ENCODE data around the gene DDX39A. TPM values are rescaled to one million over a fixed set of nuclear protein-coding genes. Genes with fewer than 3 reads are reported as not detected.
A peak's percentile ranks its signal among the peaks of the same experiment; 100 is the strongest.

DDX39A gene
- total and polyA plus RNA-seq, 11 donors, result 18.0 to 109 (median 36.1) TPM

- Histone ChIP-seq H3K27ac (peak overlapping the region; percentile 46 to 95 (median 88)), H3K27me3 (no peaks in the 10 kb centered on the region), H3K4me1 (peaks cover 0 to 67% (median 29%) of the 10 kb centered on the region in 12 donors), H3K36me3 (peaks cover 0 to 16% (median 0%) of the 10 kb centered on the region in 9 donors), H3K4me3 (peak overlapping the region; percentile 77 to 98 (median 92)), H3K9me3 (no peaks in the 10 kb centered on the region)
- ATAC-seq, result peak in 3 of 4 donors; percentile 76 to 85 (median 85)
- intact Hi-C loops (cut with DNase I), result loop anchor here in 1 of 10 donors (2.0 to 5.0 kb wide), 2 partner anchors 14 to 36 kb away; partner anchors contain the start of genes ADGRE5 and PKN1
- DNase-seq, result peak in 2 of 5 donors; percentile 86 to 90
- 0 to 1% (median 0%) methylated on average over 22 to 23 of the region's 23 CpGs for WGBS, 4 donors
- TF ChIP-seq CTCF (IDR thresholded peaks at IDR 0.05) (no peak), POLR2A (IDR thresholded peaks at IDR 0.05) (no peak)
These were observed 360 bp downstream of the DDX39A start for GRCh38 chr19:14418856-14419105.

- peaks cover 0 to 63% (median 39%) of the 10 kb centered on the region in 12 donors for H3K4me1 ChIP-seq
- H3K4me3 ChIP-seq, result peak overlapping the region in 1 of 12 donors; percentile 95
- no peaks in the 10 kb centered on the region for H3K27me3 ChIP-seq
- H3K9me3 ChIP-seq, result no peaks in the 10 kb centered on the region
- WGBS, 4 donors, result 71 to 83% (median 73%) methylated on average over 6 of the region's 6 CpGs
- ATAC-seq, result no peak
- TF ChIP-seq CTCF (IDR thresholded peaks at IDR 0.05) (no peak), POLR2A (IDR thresholded peaks at IDR 0.05) (no peak)
- intact Hi-C loops (cut with DNase I), result loop anchor here in 1 of 10 donors (5.0 kb wide), 1 partner anchor 35 kb away; the partner anchor contains the start of gene ADGRE5
- DNase-seq, result no peak
- peaks cover 0 to 35% (median 13%) of the 10 kb centered on the region in 9 donors for H3K36me3 ChIP-seq
- H3K27ac ChIP-seq, result peak overlapping the region in 1 of 12 donors; percentile 35
These were observed 2.3 kb downstream of the DDX39A start for GRCh38 chr19:14416817-14417231.

GRCh38 chr19:14414926-14415690 is 4.0 kb downstream of the DDX39A start:
- DNase-seq (no peak), ATAC-seq (no peak)
- no peaks in the 10 kb centered on the region for H3K9me3 ChIP-seq
- no peak overlapping the region for H3K4me3 ChIP-seq
- peak overlapping the region in 1 of 12 donors; percentile 27 for H3K27ac ChIP-seq
- TF ChIP-seq POLR2A (IDR thresholded peaks at IDR 0.05) (no peak), CTCF (IDR thresholded peaks at IDR 0.05) (no peak)
- intact Hi-C loops (cut with DNase I), result loop anchor here in 1 of 10 donors (5.0 kb wide), 1 partner anchor 33 kb away; the partner anchor contains the start of gene ADGRE5
- peaks cover 2 to 52% (median 30%) of the 10 kb centered on the region in 9 donors for H3K36me3 ChIP-seq
- 95 to 100% (median 97%) methylated on average over 8 of the region's 8 CpGs for WGBS, 4 donors
- peaks cover 0 to 75% (median 39%) of the 10 kb centered on the region in 12 donors for H3K4me1 ChIP-seq
- H3K27me3 ChIP-seq, result no peaks in the 10 kb centered on the region

GRCh38 chr19:14413693-14414181 is 5.4 kb downstream of the DDX39A start:
- ATAC-seq, result peak in 2 of 4 donors; percentile 14 to 27
- 51 to 69% (median 64%) methylated on average over 3 of the region's 3 CpGs for WGBS, 4 donors
- Histone ChIP-seq H3K27ac (peak overlapping the region in 1 of 12 donors; percentile 5), H3K36me3 (peaks cover 2 to 65% (median 44%) of the 10 kb centered on the region in 9 donors), H3K27me3 (no peaks in the 10 kb centered on the region), H3K4me3 (no peak overlapping the region), H3K4me1 (peaks cover 0 to 82% (median 37%) of the 10 kb centered on the region in 12 donors), H3K9me3 (no peaks in the 10 kb centered on the region)
- DNase-seq, result no peak
- intact Hi-C loops (cut with DNase I), result no loop called here
- TF ChIP-seq POLR2A (IDR thresholded peaks at IDR 0.05), result no peak
- TF ChIP-seq CTCF (IDR thresholded peaks at IDR 0.05), result no peak

All from heart left ventricle (tissue), 16 donors.